Measurements from ENCODE around the gene GALNT18. TPM values are rescaled to one million over a fixed set of nuclear protein-coding genes. Genes with fewer than 3 reads are reported as not detected.

Gene GALNT18
- total RNA-seq, 4 donors from 2014 or later = 7.8 to 57.1 (median 17.8) TPM

DNA sequence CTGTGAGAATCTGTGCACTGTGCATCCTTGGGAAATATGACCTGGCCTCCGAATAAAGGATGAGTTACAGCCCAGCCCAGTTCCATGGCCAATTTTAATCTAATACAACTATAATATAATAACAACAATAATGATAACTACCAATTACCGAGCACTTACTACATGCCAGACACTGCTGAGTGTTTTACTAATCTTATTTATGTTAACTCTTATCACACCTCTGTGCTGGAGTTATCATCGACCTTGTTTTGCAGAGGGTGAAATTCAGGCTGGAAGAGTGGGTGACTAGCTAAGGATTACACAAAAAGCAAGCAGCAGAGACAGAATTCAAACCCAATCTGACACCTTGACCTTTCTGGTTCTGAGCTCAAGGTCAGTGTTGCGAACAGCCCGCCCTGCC is 83.9 kb downstream of the GALNT18 start:
- no peak for TF ChIP-seq CTCF (IDR thresholded peaks at IDR 0.05; ENCODE audit: low read depth)

DNA sequence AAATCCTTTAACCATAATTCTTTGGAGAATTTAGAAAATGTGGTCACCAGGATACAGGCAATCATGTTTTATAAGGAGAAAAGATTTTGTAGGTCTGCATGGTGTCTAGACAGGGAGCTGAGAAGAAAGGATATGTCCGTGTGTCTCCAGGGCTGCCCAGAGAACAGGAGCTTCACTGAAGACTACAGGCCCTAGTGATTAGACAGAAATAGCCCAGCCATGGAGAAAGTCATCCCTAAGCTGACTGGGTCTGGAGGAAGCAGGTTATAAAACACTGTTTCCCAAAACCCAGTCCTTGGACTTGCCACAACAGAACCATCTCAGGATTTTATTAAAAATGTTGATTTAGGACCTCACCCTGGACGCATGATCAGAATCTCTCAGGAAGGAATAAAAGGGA is 84.4 kb downstream of the GALNT18 start:
- no peak for TF ChIP-seq CTCF (IDR thresholded peaks at IDR 0.05; ENCODE audit: low read depth)

- TF ChIP-seq CTCF (IDR thresholded peaks at IDR 0.05; ENCODE audit: low read depth) = no peak
These were observed 85.2 kb downstream of the GALNT18 start for GRCh38 chr11:11536650-11537049.

DNA sequence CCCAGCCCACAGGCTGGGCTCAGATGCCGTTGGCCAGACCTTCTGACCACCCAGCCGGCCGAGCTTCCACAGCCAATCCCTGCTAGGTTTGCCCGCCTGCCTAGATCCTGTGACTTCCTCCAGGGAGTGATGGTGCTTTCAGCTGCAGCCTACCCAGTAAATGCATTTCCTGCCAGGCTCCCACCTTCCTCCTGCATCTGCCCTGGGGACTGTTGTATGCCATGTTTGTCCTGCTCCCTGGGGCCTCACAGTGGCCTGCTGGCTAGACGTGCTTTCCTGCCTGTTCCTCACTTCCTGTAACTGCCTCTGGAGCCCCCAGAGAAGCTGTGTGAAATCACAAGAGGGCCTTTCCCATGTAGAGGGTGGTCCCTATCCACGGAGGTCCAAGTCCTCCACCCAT is 86.2 kb downstream of the GALNT18 start:
- no peak for TF ChIP-seq CTCF (IDR thresholded peaks at IDR 0.05; ENCODE audit: low read depth)

DNA sequence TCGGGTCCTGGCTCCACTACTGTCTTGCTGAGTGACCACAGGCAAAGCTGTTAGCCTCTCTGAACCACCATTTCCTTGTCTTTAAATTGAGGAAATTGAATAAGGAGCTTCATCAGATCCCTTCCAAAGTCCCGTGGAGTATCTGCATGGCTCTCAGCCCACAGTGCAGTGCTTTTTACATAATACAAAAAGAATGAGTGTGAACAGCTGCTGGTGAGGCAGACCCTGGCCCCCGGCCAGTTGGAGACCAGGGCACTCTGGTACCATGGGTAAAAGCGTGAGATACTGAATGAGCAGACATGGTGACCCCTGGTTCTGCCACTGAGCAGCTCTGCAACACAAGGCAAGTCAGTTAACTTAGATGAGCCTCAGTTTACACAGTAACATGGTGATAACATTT is 86.8 kb downstream of the GALNT18 start:
- TF ChIP-seq CTCF (IDR thresholded peaks at IDR 0.05; ENCODE audit: low read depth) = no peak

DNA sequence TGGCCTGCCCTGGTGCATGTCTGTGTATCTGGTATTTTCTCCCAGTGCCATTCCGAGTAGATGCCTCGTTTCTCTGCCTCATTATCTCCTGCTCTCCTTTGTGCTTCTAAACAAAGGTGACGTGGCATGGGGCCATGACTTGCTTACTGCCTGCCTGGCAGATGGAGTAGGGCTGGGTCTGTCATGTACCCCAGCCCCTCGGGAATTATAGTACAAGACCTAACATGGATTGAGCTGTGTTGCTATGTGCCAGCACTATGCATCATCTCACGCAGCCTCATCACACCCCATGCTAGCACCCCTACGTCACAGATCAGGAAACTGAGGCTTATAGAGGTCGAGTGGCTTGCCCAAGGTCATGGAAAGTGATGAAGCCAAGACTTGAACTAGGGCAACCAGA is 88.1 kb downstream of the GALNT18 start:
- no peak for TF ChIP-seq CTCF (IDR thresholded peaks at IDR 0.05; ENCODE audit: low read depth)

GRCh38 chr11:11533057-11533456 is 88.7 kb downstream of the GALNT18 start:
- no peak for TF ChIP-seq CTCF (IDR thresholded peaks at IDR 0.05; ENCODE audit: low read depth)

Data from subcutaneous adipose tissue (tissue), 4 donors.